K562 (cell line): ENCODE results near the gene PDGFC. TPM values are rescaled to one million over a fixed set of nuclear protein-coding genes. Genes with fewer than 3 reads are reported as not detected.

Experiments used
- ATAC-seq: fragments of 200-7000 bp; cut with Tn5 transposase; 3 replicates; pipeline ENCODE4 v1.9.1; 2020; ENCODE audit warnings: moderate library complexity
- BruUV-seq: library from RNA; stranded (reverse); fragments of 400-500 nt; replicated peaks from 2 replicates; lab custom pipeline; 2021; lab: Mats Ljungman, UMichigan
- CTCF ChIA-PET: fragments of 300-600 bp; formaldehyde crosslinking; extraction: SDS; loops from one replicate; lab custom pipeline; 2021; ENCODE audit warnings: low intra/inter-chr PET ratio; lab: Yijun Ruan, JAX
- POLR2A ChIA-PET: fragments of 300-600, 350-650 bp; sonication (Branson Sonifier 250); formaldehyde crosslinking; extraction: SDS; loops from one replicate; lab custom pipeline; 2021; ENCODE audit warnings: antibody characterized with exemption, inconsistent platforms; lab: Yijun Ruan, JAX
- DNase-seq, 4 experiments: peaks; one replicate each; pipeline versions ENCODE4 v3.0.0 to v3.0.0-alpha.2; 2011 to 2018; ENCODE audit warnings: low spot score in 3 of 4, mixed read lengths in 3 of 4; ENCODE audit errors: extremely low read depth in 1 of 4
- FAIRE-seq: peaks from 2 replicates; lab custom pipeline; 2011; peaks lifted over from hg19 to GRCh38; lab: Jason Lieb, UNC
- H2AFZ ChIP-seq: 2 replicates; pipeline ENCODE4 v1.6.0; 2011; ENCODE audit warnings: low read depth, low read length, control low read depth, inconsistent platforms
- H3K27ac ChIP-seq: fragments of 200-600 bp; 3 replicates; pipeline ENCODE4 v1.8.0; 2011; ENCODE audit warnings: low read depth, mild to moderate bottlenecking, control low read depth, inconsistent platforms, low read length, moderate library complexity, mixed read lengths; ENCODE audit errors: extremely low read depth
- H3K27me3 ChIP-seq, 2 experiments: fragments of 300-600 bp in 1 of 2; 2 replicates in 1 of 2; 3 replicates in 1 of 2; pipeline versions ENCODE4 v1.6.0 to v1.8.0; 2011; ENCODE audit warnings: inconsistent platforms in 2 of 2, low read length in 2 of 2, mild to moderate bottlenecking in 1 of 2, mixed read lengths in 1 of 2, moderate library complexity in 1 of 2; ENCODE audit not compliant: control insufficient read depth in 2 of 2, insufficient read depth in 2 of 2
- H3K36me3 ChIP-seq: fragments of 300-600 bp; 3 replicates; pipeline ENCODE4 v1.8.0; 2011; ENCODE audit warnings: mild to moderate bottlenecking, low read length, inconsistent platforms; ENCODE audit not compliant: control insufficient read depth, insufficient read depth
- H3K4me1 ChIP-seq, 2 experiments: fragments of 200-600 bp in 1 of 2; replicated peaks in 1 of 2; 2 replicates in 1 of 2; 3 replicates in 1 of 2; pipeline versions ENCODE4 v1.5.1 to v1.8.0; 2011; ENCODE audit warnings: inconsistent platforms in 2 of 2, low read length in 2 of 2, mild to moderate bottlenecking in 1 of 2, mixed read lengths in 1 of 2, moderate library complexity in 1 of 2; ENCODE audit not compliant: control insufficient read depth in 2 of 2, insufficient read depth in 2 of 2
- H3K4me2 ChIP-seq: 2 replicates; pipeline ENCODE4 v1.6.1; 2011; ENCODE audit warnings: low read length, control low read depth, inconsistent platforms, mixed read lengths; ENCODE audit not compliant: insufficient read depth
- H3K4me3 ChIP-seq: fragments of 200-600 bp; sonication (generic), shearing (Covaris generic); 2 replicates; pipeline ENCODE4 v1.5.1; 2016; ENCODE audit warnings: control low read depth, inconsistent platforms
- H3K79me2 ChIP-seq: fragments of 200-600 bp; 3 replicates; pipeline ENCODE4 v1.8.0; 2011; ENCODE audit warnings: low read length, inconsistent platforms; ENCODE audit not compliant: control insufficient read depth, insufficient read depth
- H3K9ac ChIP-seq, 2 experiments: 2 replicates each; pipeline versions ENCODE4 v1.6.0 to v1.6.1; 2011; ENCODE audit warnings: low read depth in 2 of 2, low read length in 2 of 2, control low read depth in 1 of 2, inconsistent platforms in 1 of 2, mild to moderate bottlenecking in 1 of 2, mixed read lengths in 1 of 2; ENCODE audit not compliant: insufficient read depth in 1 of 2
- H3K9me1 ChIP-seq: one replicate; pipeline ENCODE4 v1.6.0; 2011; ENCODE audit warnings: inconsistent platforms, mild to moderate bottlenecking, low read length, moderate library complexity; ENCODE audit not compliant: control insufficient read depth, insufficient read depth
- H3K9me3 ChIP-seq: replicated peaks from 2 replicates; pipeline ENCODE4 v1.5.1; 2011; ENCODE audit warnings: low read depth, low read length, inconsistent platforms; ENCODE audit not compliant: control insufficient read depth, insufficient read depth
- H4K20me1 ChIP-seq: replicated peaks from 2 replicates; pipeline ENCODE4 v1.6.1; 2011; ENCODE audit warnings: low read length, inconsistent platforms, mixed read lengths; ENCODE audit not compliant: control insufficient read depth, insufficient read depth
- ARID2 ChIP-seq: fragments of 450-650 bp; IDR thresholded peaks from 2 replicates; pipeline ENCODE4 v1.6.1; 2017; ENCODE audit warnings: antibody characterized with exemption, mild to moderate bottlenecking
- ELK3 ChIP-seq: fragments of 450-650 bp; formaldehyde crosslinking; IDR thresholded peaks from 2 replicates; pipeline ENCODE4 v1.4.0; 2020; ENCODE audit warnings: mild to moderate bottlenecking
- FOXM1 ChIP-seq, 2 experiments: fragments of 450-650 bp in 1 of 2; sonication (generic) in 1 of 2; formaldehyde crosslinking in 1 of 2; IDR thresholded peaks; 2 replicates each; pipeline versions ENCODE4 v1.6.1 to v1.9.0; 2017 to 2022; ENCODE audit warnings: low read depth in 2 of 2, mild to moderate bottlenecking in 2 of 2, missing genetic modification reagents in 1 of 2, moderate library complexity in 1 of 2
- GTF2E2 ChIP-seq: fragments of 200-800 bp; sonication (Bioruptor generic); IDR thresholded peaks from 2 replicates; pipeline ENCODE4 v1.6.1; 2016; ENCODE audit warnings: missing genetic modification characterization, missing compliant biosample characterization
- HES1 ChIP-seq: fragments of 450-650 bp; IDR thresholded peaks from 2 replicates; pipeline ENCODE4 v1.6.1; 2016; ENCODE audit warnings: low read depth, mild to moderate bottlenecking, moderate library complexity
- MXD1 ChIP-seq: fragments of 250-450 bp; sonication (Bioruptor Pico); IDR thresholded peaks from 2 replicates; pipeline ENCODE4 v1.8.0; 2021; ENCODE audit warnings: borderline replicate concordance, mild to moderate bottlenecking, moderate library complexity; ENCODE audit not compliant: poor library complexity, severe bottlenecking
- NUFIP1 ChIP-seq: fragments of 450-650 bp; IDR thresholded peaks from 2 replicates; pipeline ENCODE4 v1.6.1; 2018; ENCODE audit not compliant: partially characterized antibody
- SMAD2 ChIP-seq: fragments of 150-350 bp; IDR thresholded peaks from 2 replicates; pipeline ENCODE4 v1.6.1; 2014; ENCODE audit warnings: low read depth, mild to moderate bottlenecking, low read length
- SMARCA4 ChIP-seq: fragments of 450-650 bp; IDR thresholded peaks from 2 replicates; pipeline ENCODE4 v1.6.1; 2016
- SREBF2 ChIP-seq: sonication (generic); formaldehyde crosslinking; IDR thresholded peaks from 2 replicates; pipeline ENCODE4 v1.4.0; 2020; ENCODE audit warnings: mild to moderate bottlenecking, missing genetic modification reagents
- STAT6 ChIP-seq: sonication (generic); formaldehyde crosslinking; IDR thresholded peaks from 2 replicates; pipeline ENCODE4 v1.8.1; 2023; ENCODE audit warnings: mild to moderate bottlenecking, missing genetic modification reagents
- YBX1 ChIP-seq: fragments of 450-650 bp; IDR thresholded peaks from 2 replicates; pipeline ENCODE4 v1.7.1; 2016; ENCODE audit warnings: mild to moderate bottlenecking
- ZFP91 ChIP-seq: sonication (generic); formaldehyde crosslinking; IDR thresholded peaks from 2 replicates; pipeline ENCODE4 v1.8.0; 2022; ENCODE audit warnings: mild to moderate bottlenecking, missing genetic modification reagents
- ZKSCAN8 ChIP-seq: fragments of 200-800 bp; sonication (Bioruptor generic); IDR thresholded peaks from 2 replicates; pipeline ENCODE4 v1.6.1; 2016; ENCODE audit warnings: missing genetic modification characterization, missing compliant biosample characterization
- ZNF12 ChIP-seq: sonication (generic); formaldehyde crosslinking; IDR thresholded peaks from 2 replicates; pipeline ENCODE4 v1.4.0; 2020; ENCODE audit warnings: mild to moderate bottlenecking, missing genetic modification reagents
- ZNF133 ChIP-seq: fragments of 250-450 bp; sonication (Bioruptor Pico); IDR thresholded peaks from 2 replicates; pipeline ENCODE4 v1.4.0; 2020; ENCODE audit warnings: mild to moderate bottlenecking
- ZNF507 ChIP-seq: conservative IDR thresholded peaks from 2 replicates; pipeline ENCODE4 v1.6.1; 2017; ENCODE audit warnings: missing genetic modification characterization, missing compliant biosample characterization
- ZNF780A ChIP-seq: fragments of 250-450 bp; sonication (Bioruptor Pico); IDR thresholded peaks from 2 replicates; pipeline ENCODE4 v1.5.0; 2021; ENCODE audit warnings: mild to moderate bottlenecking
- WGBS: fragments of 100-300 bp; shearing (Covaris generic); methylation state at CpG from one replicate; pipeline ENCODE4 v1.1.6; 2016; ENCODE audit warnings: low coverage, mixed read lengths; ENCODE audit not compliant: insufficient coverage; ENCODE audit errors: missing lambda C conversion rate; 5-methylcytosine and 5-hydroxymethylcytosine counted together
- in situ Hi-C: fragments of 300-500 bp; cut with MboI; formaldehyde crosslinking; loops from 4 replicates; pipeline ENCODE4 v1.15.0; 2018; ENCODE audit warnings: inconsistent platforms, mixed read lengths
- intact Hi-C: fragments of 100-400 bp; cut with micrococcal nuclease; formaldehyde crosslinking; loops from 2 replicates; pipeline ENCODE4 v1.14.2; 2022
- polyA plus RNA-seq, 8 experiments: library from polyadenylated mRNA; depleted of rRNA in 4 of 8; stranded (reverse) in 5 of 8; unstranded in 3 of 8; fragments of >200 nt; fragmentation: Nextera tagmentation in 2 of 8; fragmentation: Illumina TruSeq in 1 of 8; extraction: Ambion mirVana in 2 of 8; extraction: Trizol in 1 of 8; gene quantifications; 2 replicates each; pipeline versions ENCODE4 v1.2.1 to v1.2.3, GENCODE V29; 2011 to 2014; ENCODE audit warnings: inconsistent platforms in 1 of 8, missing spikeins in 1 of 8
- total RNA-seq, 7 experiments: library from RNA; depleted of rRNA in 6 of 7; stranded (reverse); fragments of >200 nt in 6 of 7; fragmentation: Illumina TruSeq in 2 of 7; extraction: Trizol in 2 of 7; gene quantifications; 2 replicates each; pipeline versions ENCODE4 v1.2.1 to v1.2.3, GENCODE V29; 2011 to 2021; ENCODE audit warnings: low replicate concordance in 1 of 7

PDGFC gene
- total and polyA plus RNA-seq, 9 of the 15 experiments (the other 6 are each of a cell fraction or from before 2014, with no cell fraction given), result not detected

GRCh38 chr4:156962528-156962974 is 9.0 kb downstream of the PDGFC start:
- Histone ChIP-seq H3K9me3 (no peaks in the 10 kb centered on the region), H4K20me1 (no peaks in the 10 kb centered on the region), H3K9ac (no peak overlapping the region), H3K4me2 (no peak overlapping the region), H3K9me1 (no peaks in the 10 kb centered on the region), H3K36me3 (no peaks in the 10 kb centered on the region), H3K4me3 (no peak overlapping the region), H2AFZ (no peak overlapping the region), H3K79me2 (no peaks in the 10 kb centered on the region), H3K27me3 (no peaks in the 10 kb centered on the region), H3K4me1 (no peaks in the 10 kb centered on the region), H3K27ac (no peak overlapping the region)
- ATAC-seq, result no peak
- intact Hi-C loops, result no loop called here
- DNase-seq, result no peak
- CTCF ChIA-PET, result no interaction called here
- POLR2A ChIA-PET, result no interaction called here
- 0% methylated on average over 3 of the region's 3 CpGs for WGBS
- no peak for FAIRE-seq
- BruUV-seq, result no TSS peak
- in situ Hi-C loops, result no loop called here
- TF ChIP-seq MXD1 (CRISPR knock-in tag) (no peak), YBX1 (no peak), ARID2 (no peak), ZNF12 (no peak), SMARCA4 (no peak), FOXM1 (IDR thresholded peaks at IDR 0.05; ENCODE audit: low read depth) (no peak), FOXM1 (CRISPR knock-in tag; IDR thresholded peaks at IDR 0.05; ENCODE audit: low read depth) (no peak), ZNF133 (CRISPR knock-in tag) (no peak), ZNF780A (CRISPR knock-in tag) (no peak), ELK3 (CRISPR knock-in tag) (no peak), ZFP91 (CRISPR knock-in tag) (no peak), NUFIP1 (no peak), ZNF507 (tag) (no peak), SMAD2 (no peak), HES1 (no peak), STAT6 (CRISPR knock-in tag) (no peak), ZKSCAN8 (CRISPR knock-in tag) (no peak), GTF2E2 (no peak), SREBF2 (no peak)
